DMS79 (cell line): Measurements from ENCODE around the gene CAV3.

ENCODE experiments used
- DNase-seq: peaks from one replicate; lab custom pipeline; 2025; lab: John Stamatoyannopoulos, UW

The CAV3 gene

DNA sequence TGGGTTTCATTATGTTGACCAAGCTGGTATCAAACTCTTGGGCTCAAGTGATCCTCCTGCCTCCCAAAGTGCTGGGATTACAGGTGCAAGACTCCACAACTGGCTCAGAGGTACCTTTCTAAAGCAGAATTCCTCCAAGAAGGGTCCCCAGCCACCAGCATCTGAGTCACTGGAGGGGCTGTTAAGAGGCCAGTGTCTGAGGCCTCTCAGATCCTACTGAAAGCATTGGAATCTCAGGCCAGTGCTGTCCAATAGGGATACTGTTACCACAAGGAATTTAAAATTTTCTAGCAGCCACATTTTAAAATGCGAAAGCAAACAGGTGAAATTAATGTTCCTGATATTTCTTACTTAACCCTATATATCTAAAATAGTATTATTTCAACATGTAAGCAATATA lies 1.3 kb downstream of the CAV3 start:
- DNase-seq, result no peak

GRCh38 chr3:8736436-8736835 lies 2.8 kb downstream of the CAV3 start:
- no peak for DNase-seq

DNA sequence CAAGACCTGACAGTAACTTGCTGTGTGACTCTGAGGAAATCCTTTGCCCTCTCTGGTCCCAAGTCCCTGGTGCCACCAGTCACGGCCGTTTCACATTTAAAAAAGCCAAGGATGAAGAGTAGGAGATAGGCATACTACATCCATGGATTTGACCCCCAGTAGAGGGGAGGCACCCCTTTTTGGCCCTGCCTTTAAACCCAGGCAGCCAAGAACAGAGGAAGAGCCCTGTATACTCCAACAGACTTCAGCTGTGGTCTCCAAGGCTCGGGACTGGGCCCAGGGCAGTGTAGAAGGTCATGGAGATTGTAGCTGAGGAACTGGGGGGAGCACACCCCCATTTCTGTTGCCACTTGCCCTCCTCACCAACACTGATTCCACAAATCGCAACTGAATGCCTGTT lies 3.7 kb downstream of the CAV3 start:
- no peak for DNase-seq

DNA sequence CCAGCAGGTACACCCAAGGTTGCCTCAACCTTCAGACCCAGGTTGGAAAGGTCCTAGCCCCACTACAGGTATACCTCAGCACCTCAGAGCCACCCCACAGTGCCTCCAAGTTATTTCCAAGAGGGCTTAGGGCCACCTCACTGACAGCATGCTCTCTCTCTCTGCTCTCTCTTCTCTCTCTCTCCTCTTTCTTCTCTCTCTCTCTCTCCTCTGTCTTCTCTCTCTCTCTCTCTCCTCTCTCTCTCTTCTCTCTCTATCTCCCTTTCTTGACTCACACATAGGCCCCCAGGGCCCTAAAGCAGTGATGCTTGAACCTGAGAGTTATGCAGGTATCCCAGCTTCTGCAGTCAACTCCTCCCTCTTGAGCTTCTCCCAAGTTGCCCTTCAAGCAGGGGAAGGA lies 4.2 kb downstream of the CAV3 start:
- no peak for DNase-seq

- no peak for DNase-seq
Observed at GRCh38 chr3:8738639-8739038, 5.0 kb downstream of the CAV3 start.

- DNase-seq, result no peak
Observed at GRCh38 chr3:8739757-8740504, 6.3 kb downstream of the CAV3 start.

DNA sequence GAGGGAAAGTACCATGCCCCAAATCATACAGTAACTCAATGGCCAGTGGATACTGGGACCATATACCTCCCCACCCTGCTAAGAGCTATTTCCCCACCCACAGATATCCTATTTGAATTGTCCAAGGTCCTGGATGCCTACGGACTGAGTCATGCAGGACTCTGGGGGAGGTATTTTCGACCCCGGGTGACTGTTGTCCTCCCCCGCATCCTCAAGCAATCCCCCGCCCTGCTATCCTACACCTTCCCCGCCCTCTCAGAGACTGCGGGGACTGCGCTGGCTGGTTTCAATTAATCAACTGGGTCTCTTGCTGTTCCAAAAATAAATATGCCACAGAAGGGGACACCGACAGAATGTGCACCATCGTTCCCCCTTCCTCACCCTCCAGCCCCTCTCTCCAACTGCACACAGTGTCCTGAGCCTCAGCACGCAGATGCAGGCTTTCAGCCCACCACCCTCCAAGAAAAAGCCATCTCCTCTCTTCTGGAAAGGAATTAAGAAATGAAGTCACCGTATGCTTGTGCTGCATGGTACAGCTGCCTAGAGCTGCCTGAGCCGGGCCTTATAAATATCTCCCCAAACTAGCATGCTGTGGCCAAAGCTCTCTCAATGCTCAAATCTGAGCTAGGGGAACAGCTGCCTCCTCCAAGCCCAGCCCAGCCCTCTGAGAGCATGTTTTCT lies 8.1 kb downstream of the CAV3 start:
- no peak for DNase-seq

DNA sequence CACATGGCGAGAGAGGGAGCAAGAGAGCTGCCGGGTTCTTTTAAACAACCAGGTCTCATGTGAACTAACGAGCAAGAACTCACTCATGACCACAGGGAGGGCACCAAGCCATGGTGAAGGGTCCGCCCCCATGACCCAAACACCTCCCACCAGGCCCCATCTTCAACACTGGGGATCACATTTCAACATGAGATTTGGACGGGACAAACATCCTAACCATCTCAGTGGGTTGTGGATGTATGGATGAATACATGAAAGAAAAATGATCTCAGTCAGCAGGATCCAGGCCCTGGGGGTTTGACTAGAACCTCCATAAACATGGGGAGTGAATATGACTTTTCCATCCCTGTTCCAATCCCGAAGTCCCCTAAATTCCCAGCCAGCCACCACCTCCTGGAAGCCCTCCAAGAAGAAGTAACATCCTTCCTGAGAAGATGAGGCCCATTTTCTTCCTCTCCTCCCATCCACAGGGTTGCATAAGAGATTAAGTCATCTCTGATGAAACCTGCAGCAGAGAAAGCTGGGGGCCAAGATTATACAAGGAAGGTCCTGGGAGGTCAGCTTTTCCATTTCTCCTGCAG lies 9.5 kb downstream of the CAV3 start:
- DNase-seq, result no peak

DNA sequence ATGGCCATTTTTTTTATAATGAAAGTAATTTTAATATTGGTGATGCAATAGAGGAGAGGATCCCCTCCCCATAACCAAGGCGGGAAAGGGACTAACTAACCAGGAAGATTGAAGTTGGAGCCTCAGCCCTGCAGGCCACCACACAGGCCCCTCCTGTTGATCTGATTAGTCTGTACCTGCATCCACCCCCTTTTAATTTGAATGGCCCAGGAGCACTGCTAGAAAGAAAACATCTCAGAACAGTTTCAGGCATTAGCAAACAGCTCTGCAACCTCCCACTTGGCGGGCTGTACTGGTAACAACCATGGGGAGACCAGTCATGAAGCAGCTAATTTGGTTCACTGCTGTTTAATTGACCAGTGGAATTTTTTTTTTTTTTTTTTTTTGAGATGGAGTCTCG lies 10.3 kb downstream of the CAV3 start:
- DNase-seq, result no peak

- DNase-seq, result no peak
Observed at GRCh38 chr3:8745619-8746370, 12.2 kb downstream of the CAV3 start.

GRCh38 chr3:8746780-8747345 lies 13.3 kb downstream of the CAV3 start:
- no peak for DNase-seq

- no peak for DNase-seq
Observed at GRCh38 chr3:8749316-8749715, 15.7 kb downstream of the CAV3 start.

DNA sequence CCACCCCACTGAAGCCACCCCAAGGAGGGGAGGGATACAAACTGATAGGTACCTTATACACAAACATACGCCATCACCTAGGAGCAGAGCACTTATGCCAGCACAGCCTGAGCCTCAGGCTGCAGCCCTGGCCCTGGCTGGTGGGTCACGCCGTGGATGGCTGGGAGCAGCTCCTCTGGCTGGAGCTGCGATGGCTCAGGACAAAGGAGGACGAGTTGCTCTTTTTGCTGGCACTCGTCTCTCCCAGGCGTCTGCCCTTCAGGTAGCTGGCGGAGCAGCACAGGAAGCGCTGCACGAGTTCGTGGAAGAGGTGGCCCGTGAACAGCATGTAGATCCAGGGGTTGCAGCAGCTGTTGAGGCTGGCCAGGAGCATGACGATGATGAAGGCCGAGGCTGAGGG lies 19.2 kb downstream of the CAV3 start:
- DNase-seq, result no peak

GRCh38 chr3:8755097-8755496 lies 21.5 kb downstream of the CAV3 start:
- DNase-seq, result no peak

- no peak for DNase-seq
Observed at GRCh38 chr3:8755564-8756237, 22.1 kb downstream of the CAV3 start.

GRCh38 chr3:8756671-8757070 lies 23.1 kb downstream of the CAV3 start:
- no peak for DNase-seq

GRCh38 chr3:8757551-8758518 lies 24.2 kb downstream of the CAV3 start:
- no peak for DNase-seq

GRCh38 chr3:8759038-8759707 lies 25.6 kb downstream of the CAV3 start:
- DNase-seq, result no peak

- DNase-seq, result no peak
Observed at GRCh38 chr3:8760091-8760490, 26.5 kb downstream of the CAV3 start.

GRCh38 chr3:8760506-8760905 lies 26.9 kb downstream of the CAV3 start:
- DNase-seq, result no peak
